ENCODE data around the gene NELL1. TPM values are rescaled to one million over a fixed set of nuclear protein-coding genes. Genes with fewer than 3 reads are reported as not detected.

The NELL1 gene
- total RNA-seq, 4 donors from 2014 or later = not detected

GRCh38 chr11:21456186-21456585, 786.8 kb downstream of the NELL1 start:
- TF ChIP-seq CTCF (IDR thresholded peaks at IDR 0.05 in 4 of 5, conservative IDR thresholded peaks at IDR 0.05 in 1 of 5) (no peak), POLR2A (IDR thresholded peaks at IDR 0.05) (no peak)
- DNase-seq (no peak), ATAC-seq (no peak)
- no peaks in the 10 kb centered on the region for H3K9me3 ChIP-seq
- H3K4me1 ChIP-seq = no peaks in the 10 kb centered on the region
- no peaks in the 10 kb centered on the region for H3K27me3 ChIP-seq
- H3K36me3 ChIP-seq = no peaks in the 10 kb centered on the region
- intact Hi-C loops (cut with DNase I; ENCODE audit: low total_unique reads) = no loop called here
- no peak overlapping the region for H3K4me3 ChIP-seq
- in situ Hi-C loops (cut with MboI; ENCODE audit: low sequenced_read_pairs in 4 of 4) = no loop called here
- no peak overlapping the region for H3K27ac ChIP-seq

GRCh38 chr11:21460082-21460481, 790.7 kb downstream of the NELL1 start:
- no peaks in the 10 kb centered on the region for H3K9me3 ChIP-seq
- in situ Hi-C loops (cut with MboI; ENCODE audit: low sequenced_read_pairs in 4 of 4) = no loop called here
- H3K4me1 ChIP-seq = no peaks in the 10 kb centered on the region
- H3K36me3 ChIP-seq = no peaks in the 10 kb centered on the region
- H3K4me3 ChIP-seq = no peak overlapping the region
- intact Hi-C loops (cut with DNase I; ENCODE audit: low total_unique reads) = no loop called here
- H3K27me3 ChIP-seq = no peaks in the 10 kb centered on the region
- ATAC-seq (no peak), DNase-seq (no peak)
- H3K27ac ChIP-seq = no peak overlapping the region
- no peak for TF ChIP-seq POLR2A (IDR thresholded peaks at IDR 0.05)
- TF ChIP-seq CTCF (IDR thresholded peaks at IDR 0.05 in 4 of 5, conservative IDR thresholded peaks at IDR 0.05 in 1 of 5) = no peak

- H3K27ac ChIP-seq = no peak overlapping the region
- intact Hi-C loops (cut with DNase I; ENCODE audit: low total_unique reads) = no loop called here
- H3K36me3 ChIP-seq = no peaks in the 10 kb centered on the region
- in situ Hi-C loops (cut with MboI; ENCODE audit: low sequenced_read_pairs in 4 of 4) = no loop called here
- no peak overlapping the region for H3K4me3 ChIP-seq
- ATAC-seq (no peak), DNase-seq (no peak)
- H3K27me3 ChIP-seq = no peaks in the 10 kb centered on the region
- H3K4me1 ChIP-seq = no peaks in the 10 kb centered on the region
- no peaks in the 10 kb centered on the region for H3K9me3 ChIP-seq
- TF ChIP-seq POLR2A (IDR thresholded peaks at IDR 0.05) (no peak), CTCF (IDR thresholded peaks at IDR 0.05 in 4 of 5, conservative IDR thresholded peaks at IDR 0.05 in 1 of 5) (no peak)
Measured at GRCh38 chr11:21461701-21462100, 792.3 kb downstream of the NELL1 start.

GRCh38 chr11:21464601-21465193, 795.3 kb downstream of the NELL1 start:
- Histone ChIP-seq H3K27me3 (no peaks in the 10 kb centered on the region), H3K4me3 (no peak overlapping the region), H3K9me3 (no peaks in the 10 kb centered on the region), H3K4me1 (no peaks in the 10 kb centered on the region), H3K27ac (no peak overlapping the region), H3K36me3 (no peaks in the 10 kb centered on the region)
- TF ChIP-seq POLR2A (IDR thresholded peaks at IDR 0.05) = no peak
- no peak for TF ChIP-seq CTCF (IDR thresholded peaks at IDR 0.05 in 4 of 5, conservative IDR thresholded peaks at IDR 0.05 in 1 of 5)
- in situ Hi-C loops (cut with MboI; ENCODE audit: low sequenced_read_pairs in 4 of 4) (no loop called here), intact Hi-C loops (cut with DNase I; ENCODE audit: low total_unique reads) (no loop called here)
- no peak for DNase-seq
- no peak for ATAC-seq

- Histone ChIP-seq H3K9me3 (no peaks in the 10 kb centered on the region), H3K4me1 (no peaks in the 10 kb centered on the region), H3K27ac (no peak overlapping the region), H3K36me3 (no peaks in the 10 kb centered on the region), H3K27me3 (no peaks in the 10 kb centered on the region), H3K4me3 (no peak overlapping the region)
- DNase-seq (no peak), ATAC-seq (no peak)
- in situ Hi-C loops (cut with MboI; ENCODE audit: low sequenced_read_pairs in 4 of 4) (no loop called here), intact Hi-C loops (cut with DNase I; ENCODE audit: low total_unique reads) (no loop called here)
- TF ChIP-seq POLR2A (IDR thresholded peaks at IDR 0.05) (no peak), CTCF (IDR thresholded peaks at IDR 0.05 in 4 of 5, conservative IDR thresholded peaks at IDR 0.05 in 1 of 5) (no peak)
Measured at GRCh38 chr11:21465203-21465602, 795.8 kb downstream of the NELL1 start.
